ENCODE results near the gene ZBTB20.
"Not testable (repeated sequence)": the region's sequence is repeated elsewhere in the genome, so short reads cannot be mapped to it uniquely, and the experiment has no call there.

ZBTB20 gene

GRCh38 chr3:115147329-115148141 lies 447 bp upstream of the ZBTB20 start:
- DNase-seq (ENCODE audit: low read depth, low spot score), result peak; percentile 100

GRCh38 chr3:115146032-115146417 lies 1.1 kb downstream of the ZBTB20 start:
- DNase-seq (ENCODE audit: low read depth, low spot score), result peak; percentile 25

GRCh38 chr3:115141033-115141757 lies 5.9 kb downstream of the ZBTB20 start:
- no peak for DNase-seq (ENCODE audit: low read depth, low spot score)

GRCh38 chr3:115139072-115139471 lies 8.0 kb downstream of the ZBTB20 start:
- no peak for DNase-seq (ENCODE audit: low read depth, low spot score)

- no peak for DNase-seq (ENCODE audit: low read depth, low spot score)
These were observed 12.3 kb downstream of the ZBTB20 start for GRCh38 chr3:115134648-115135347.

GRCh38 chr3:115127208-115127607 lies 19.9 kb downstream of the ZBTB20 start:
- DNase-seq (ENCODE audit: low read depth, low spot score), result no peak

GRCh38 chr3:115120597-115120996 lies 26.5 kb downstream of the ZBTB20 start:
- DNase-seq (ENCODE audit: low read depth, low spot score), result no peak

- no peak for DNase-seq (ENCODE audit: low read depth, low spot score)
These were observed 33.7 kb downstream of the ZBTB20 start for GRCh38 chr3:115113367-115113766.

- no peak for DNase-seq (ENCODE audit: low read depth, low spot score)
These were observed 35.5 kb downstream of the ZBTB20 start for GRCh38 chr3:115111632-115112031.

- no peak for DNase-seq (ENCODE audit: low read depth, low spot score)
These were observed 36.3 kb downstream of the ZBTB20 start for GRCh38 chr3:115110830-115111229.

- not testable (repeated sequence) for DNase-seq (ENCODE audit: low read depth, low spot score)
These were observed 37.0 kb downstream of the ZBTB20 start for GRCh38 chr3:115110066-115110465.

GRCh38 chr3:115108614-115109013 lies 38.5 kb downstream of the ZBTB20 start:
- no peak for DNase-seq (ENCODE audit: low read depth, low spot score)

GRCh38 chr3:115102046-115102445 lies 45.0 kb downstream of the ZBTB20 start:
- no peak for DNase-seq (ENCODE audit: low read depth, low spot score)

GRCh38 chr3:115100806-115101205 lies 46.3 kb downstream of the ZBTB20 start:
- no peak for DNase-seq (ENCODE audit: low read depth, low spot score)

- DNase-seq (ENCODE audit: low read depth, low spot score), result no peak
These were observed 47.0 kb downstream of the ZBTB20 start for GRCh38 chr3:115099986-115100571.

GRCh38 chr3:115099134-115099985 lies 47.7 kb downstream of the ZBTB20 start:
- no peak for DNase-seq (ENCODE audit: low read depth, low spot score)

GRCh38 chr3:115098354-115099073 lies 48.6 kb downstream of the ZBTB20 start:
- DNase-seq (ENCODE audit: low read depth, low spot score), result no peak

- no peak for DNase-seq (ENCODE audit: low read depth, low spot score)
These were observed 51.9 kb downstream of the ZBTB20 start for GRCh38 chr3:115095236-115095635.

GRCh38 chr3:115092220-115092791 lies 54.8 kb downstream of the ZBTB20 start:
- DNase-seq (ENCODE audit: low read depth, low spot score), result peak; percentile 8

- no peak for DNase-seq (ENCODE audit: low read depth, low spot score)
These were observed 56.4 kb downstream of the ZBTB20 start for GRCh38 chr3:115090712-115091111.
